Activated naive CD8-positive, alpha-beta T cell treated with anti-CD3 and anti-CD28 coated beads, Interleukin-2, amount 50 U/mL, for 24 hours (primary cell): ENCODE data around the gene TANGO6.
"Not testable (repeated sequence)": the region's sequence is repeated elsewhere in the genome, so short reads cannot be mapped to it uniquely, and the experiment has no call there.

ENCODE experiments used
- ATAC-seq: fragments of 150-1000 bp; cut with Tn5 transposase; one replicate; pipeline ENCODE4 v1.10.0; 2021
- DNase-seq: peaks from one replicate; pipeline ENCODE4 v3.0.0; 2021
- H3K27ac Mint-ChIP-seq: one replicate; pipeline ENCODE4 v1.8.0; 2021; ENCODE audit warnings: mild to moderate bottlenecking, mixed read lengths
- H3K27me3 Mint-ChIP-seq: one replicate; pipeline ENCODE4 v1.8.0; 2021; ENCODE audit warnings: mixed read lengths
- H3K36me3 Mint-ChIP-seq: one replicate; pipeline ENCODE4 v1.8.0; 2021; ENCODE audit warnings: low read depth, mixed read lengths
- H3K4me1 Mint-ChIP-seq: one replicate; pipeline ENCODE4 v1.8.0; 2021; ENCODE audit warnings: mixed read lengths
- H3K4me3 Mint-ChIP-seq: one replicate; pipeline ENCODE4 v1.8.0; 2021; ENCODE audit warnings: mild to moderate bottlenecking, moderate library complexity, mixed read lengths
- H3K9me3 Mint-ChIP-seq: one replicate; pipeline ENCODE4 v1.8.0; 2021; ENCODE audit warnings: mixed read lengths

The TANGO6 gene

GRCh38 chr16:69049603-69050375, 206.5 kb downstream of the TANGO6 start:
- no peak for DNase-seq
- no peak for ATAC-seq
- H3K9me3 Mint-ChIP-seq = no peaks in the 10 kb centered on the region
- H3K27ac Mint-ChIP-seq = no peak overlapping the region
- peaks cover 8% of the 10 kb centered on the region for H3K36me3 Mint-ChIP-seq
- no peaks in the 10 kb centered on the region for H3K27me3 Mint-ChIP-seq
- no peaks in the 10 kb centered on the region for H3K4me1 Mint-ChIP-seq
- no peak overlapping the region for H3K4me3 Mint-ChIP-seq

GRCh38 chr16:69051517-69051830, 208.1 kb downstream of the TANGO6 start:
- not testable (repeated sequence) for H3K36me3 Mint-ChIP-seq, H3K27ac Mint-ChIP-seq, DNase-seq, H3K4me3 Mint-ChIP-seq, ATAC-seq, H3K4me1 Mint-ChIP-seq, H3K27me3 Mint-ChIP-seq, H3K9me3 Mint-ChIP-seq

GRCh38 chr16:69055008-69055407, 211.7 kb downstream of the TANGO6 start:
- Mint-ChIP-seq H3K4me1 (no peaks in the 10 kb centered on the region), H3K27me3 (no peaks in the 10 kb centered on the region), H3K36me3 (peaks cover 1% of the 10 kb centered on the region), H3K27ac (no peak overlapping the region), H3K4me3 (no peak overlapping the region), H3K9me3 (no peaks in the 10 kb centered on the region)
- no peak for DNase-seq
- ATAC-seq = no peak

GRCh38 chr16:69055980-69056379, 212.6 kb downstream of the TANGO6 start:
- no peaks in the 10 kb centered on the region for H3K36me3 Mint-ChIP-seq

GRCh38 chr16:69056421-69056820, 213.1 kb downstream of the TANGO6 start:
- Mint-ChIP-seq H3K4me3 (no peak overlapping the region), H3K27ac (no peak overlapping the region), H3K9me3 (no peaks in the 10 kb centered on the region), H3K4me1 (no peaks in the 10 kb centered on the region), H3K27me3 (no peaks in the 10 kb centered on the region), H3K36me3 (no peaks in the 10 kb centered on the region)
- ATAC-seq (no peak), DNase-seq (no peak)

More at GRCh38 chr16:69055980-69056379, 212.6 kb downstream of the TANGO6 start:
- no peaks in the 10 kb centered on the region for H3K4me1 Mint-ChIP-seq
- no peaks in the 10 kb centered on the region for H3K9me3 Mint-ChIP-seq
- no peak overlapping the region for H3K27ac Mint-ChIP-seq
- no peak for ATAC-seq
- H3K27me3 Mint-ChIP-seq = no peaks in the 10 kb centered on the region
- no peak overlapping the region for H3K4me3 Mint-ChIP-seq
- DNase-seq = no peak

GRCh38 chr16:69057400-69058378, 214.4 kb downstream of the TANGO6 start:
- Mint-ChIP-seq H3K4me1 (no peaks in the 10 kb centered on the region), H3K4me3 (no peak overlapping the region), H3K27ac (no peak overlapping the region), H3K36me3 (no peaks in the 10 kb centered on the region), H3K27me3 (no peaks in the 10 kb centered on the region), H3K9me3 (no peaks in the 10 kb centered on the region)
- DNase-seq (no peak), ATAC-seq (no peak)

- DNase-seq, H3K27me3 Mint-ChIP-seq, H3K36me3 Mint-ChIP-seq, H3K4me3 Mint-ChIP-seq, ATAC-seq, H3K27ac Mint-ChIP-seq, H3K9me3 Mint-ChIP-seq, H3K4me1 Mint-ChIP-seq: not testable (repeated sequence)
Measured at GRCh38 chr16:69063491-69063890, 220.2 kb downstream of the TANGO6 start.

GRCh38 chr16:69064124-69064763, 220.9 kb downstream of the TANGO6 start:
- peaks cover 3% of the 10 kb centered on the region for H3K36me3 Mint-ChIP-seq
- H3K4me3 Mint-ChIP-seq = no peak overlapping the region
- no peaks in the 10 kb centered on the region for H3K9me3 Mint-ChIP-seq
- no peaks in the 10 kb centered on the region for H3K4me1 Mint-ChIP-seq
- DNase-seq (no peak), ATAC-seq (no peak)
- H3K27me3 Mint-ChIP-seq = no peaks in the 10 kb centered on the region
- no peak overlapping the region for H3K27ac Mint-ChIP-seq

GRCh38 chr16:69064764-69065313, 221.5 kb downstream of the TANGO6 start:
- no peaks in the 10 kb centered on the region for H3K27me3 Mint-ChIP-seq
- H3K9me3 Mint-ChIP-seq = no peaks in the 10 kb centered on the region
- H3K4me3 Mint-ChIP-seq = no peak overlapping the region
- no peak for ATAC-seq
- H3K27ac Mint-ChIP-seq = no peak overlapping the region
- peaks cover 3% of the 10 kb centered on the region for H3K36me3 Mint-ChIP-seq
- no peak for DNase-seq
- H3K4me1 Mint-ChIP-seq = no peaks in the 10 kb centered on the region

GRCh38 chr16:69069504-69069903, 226.2 kb downstream of the TANGO6 start:
- Mint-ChIP-seq H3K27ac (no peak overlapping the region), H3K36me3 (peaks cover 3% of the 10 kb centered on the region), H3K27me3 (no peaks in the 10 kb centered on the region), H3K4me3 (no peak overlapping the region), H3K4me1 (no peaks in the 10 kb centered on the region), H3K9me3 (no peaks in the 10 kb centered on the region)
- DNase-seq (no peak), ATAC-seq (no peak)

GRCh38 chr16:69071036-69071435, 227.7 kb downstream of the TANGO6 start:
- Mint-ChIP-seq H3K4me1 (no peaks in the 10 kb centered on the region), H3K9me3 (no peaks in the 10 kb centered on the region), H3K36me3 (peaks cover 3% of the 10 kb centered on the region), H3K4me3 (no peak overlapping the region), H3K27ac (no peak overlapping the region), H3K27me3 (no peaks in the 10 kb centered on the region)
- DNase-seq = no peak
- no peak for ATAC-seq

GRCh38 chr16:69072640-69072974, 229.3 kb downstream of the TANGO6 start:
- Mint-ChIP-seq H3K4me3 (no peak overlapping the region), H3K27me3 (no peaks in the 10 kb centered on the region), H3K4me1 (no peaks in the 10 kb centered on the region), H3K36me3 (peaks cover 6% of the 10 kb centered on the region), H3K27ac (no peak overlapping the region), H3K9me3 (no peaks in the 10 kb centered on the region)
- DNase-seq = no peak
- no peak for ATAC-seq

- no peaks in the 10 kb centered on the region for H3K27me3 Mint-ChIP-seq
- DNase-seq (no peak), ATAC-seq (no peak)
- peaks cover 6% of the 10 kb centered on the region for H3K36me3 Mint-ChIP-seq
- H3K9me3 Mint-ChIP-seq = no peaks in the 10 kb centered on the region
- H3K4me3 Mint-ChIP-seq = no peak overlapping the region
- H3K4me1 Mint-ChIP-seq = no peaks in the 10 kb centered on the region
- no peak overlapping the region for H3K27ac Mint-ChIP-seq
Measured at GRCh38 chr16:69073181-69073702, 229.9 kb downstream of the TANGO6 start.

- no peaks in the 10 kb centered on the region for H3K27me3 Mint-ChIP-seq
- DNase-seq = no peak
- ATAC-seq = no peak
- H3K27ac Mint-ChIP-seq = no peak overlapping the region
- H3K9me3 Mint-ChIP-seq = no peaks in the 10 kb centered on the region
- H3K4me3 Mint-ChIP-seq = no peak overlapping the region
- H3K36me3 Mint-ChIP-seq = peaks cover 3% of the 10 kb centered on the region
- H3K4me1 Mint-ChIP-seq = no peaks in the 10 kb centered on the region
Measured at GRCh38 chr16:69077251-69077650, 233.9 kb downstream of the TANGO6 start.
